Panc1 (cell line): Measurements from ENCODE around the gene SPECC1.

ENCODE experiments used
- CTCF ChIP-seq: fragments of 450-650 bp; IDR thresholded peaks from 2 replicates; pipeline ENCODE4 v1.5.1; 2017; ENCODE audit warnings: mild to moderate bottlenecking
- POLR2AphosphoS5 ChIP-seq: IDR thresholded peaks from 2 replicates; pipeline ENCODE4 v1.6.1; 2012; ENCODE audit warnings: mild to moderate bottlenecking, low read depth, low read length, moderate library complexity

- no peak for TF ChIP-seq POLR2AphosphoS5
- no peak for TF ChIP-seq CTCF
Observed at GRCh38 chr17:20184181-20184580, 175.0 kb downstream of the SPECC1 start.
